IPS-18a (cell line): ENCODE results near the gene PDE6B.
"Not testable (repeated sequence)": the region's sequence is repeated elsewhere in the genome, so short reads cannot be mapped to it uniquely, and the experiment has no call there.

Source experiments
- H3K27ac ChIP-seq: one replicate; pipeline ENCODE4 v1.5.1; 2013; ENCODE audit warnings: low read length
- H3K27me3 ChIP-seq: one replicate; pipeline ENCODE4 v1.6.1; 2013; ENCODE audit warnings: mild to moderate bottlenecking, low read length; ENCODE audit not compliant: control insufficient read depth, insufficient read depth
- H3K36me3 ChIP-seq: one replicate; pipeline ENCODE4 v1.6.1; 2013; ENCODE audit warnings: low read depth, low read length; ENCODE audit not compliant: control insufficient read depth
- H3K4me1 ChIP-seq: one replicate; pipeline ENCODE4 v1.6.1; 2013; ENCODE audit warnings: low read depth, low read length; ENCODE audit not compliant: control insufficient read depth
- H3K4me3 ChIP-seq: one replicate; pipeline ENCODE4 v1.5.1; 2013; ENCODE audit warnings: low read length
- H3K9ac ChIP-seq: one replicate; pipeline ENCODE4 v1.6.1; 2013; ENCODE audit warnings: mild to moderate bottlenecking, low read length, moderate library complexity
- H3K9me3 ChIP-seq: one replicate; pipeline ENCODE4 v1.6.1; 2013; ENCODE audit warnings: low read depth, low read length; ENCODE audit not compliant: control insufficient read depth

The PDE6B gene

DNA sequence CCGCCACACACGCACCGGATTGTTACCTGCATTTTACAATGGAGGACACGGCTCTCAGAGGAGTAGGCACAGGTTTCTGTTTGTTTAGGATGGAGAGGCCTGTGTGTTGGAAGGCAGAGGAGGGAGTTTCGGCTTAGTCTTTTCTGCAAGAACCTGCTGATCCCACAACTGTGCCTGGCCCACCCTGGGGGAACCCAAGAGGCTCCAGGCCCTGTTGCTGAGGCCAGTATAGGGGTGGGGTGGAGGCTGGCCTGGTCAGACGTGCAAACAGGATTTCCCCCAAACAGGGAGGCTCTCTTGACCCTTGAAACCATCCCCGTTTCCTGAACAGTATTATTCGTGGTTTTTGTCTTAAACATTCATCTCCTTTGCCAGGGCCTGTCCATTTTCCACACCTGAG lies 64.3 kb downstream of the PDE6B start:
- Histone ChIP-seq H3K27me3 (no peaks in the 10 kb centered on the region), H3K36me3 (no peaks in the 10 kb centered on the region), H3K4me3 (peak overlapping the region; percentile 47), H3K9ac (no peak overlapping the region), H3K27ac (no peak overlapping the region), H3K9me3 (no peaks in the 10 kb centered on the region), H3K4me1 (peaks cover 7% of the 10 kb centered on the region)

DNA sequence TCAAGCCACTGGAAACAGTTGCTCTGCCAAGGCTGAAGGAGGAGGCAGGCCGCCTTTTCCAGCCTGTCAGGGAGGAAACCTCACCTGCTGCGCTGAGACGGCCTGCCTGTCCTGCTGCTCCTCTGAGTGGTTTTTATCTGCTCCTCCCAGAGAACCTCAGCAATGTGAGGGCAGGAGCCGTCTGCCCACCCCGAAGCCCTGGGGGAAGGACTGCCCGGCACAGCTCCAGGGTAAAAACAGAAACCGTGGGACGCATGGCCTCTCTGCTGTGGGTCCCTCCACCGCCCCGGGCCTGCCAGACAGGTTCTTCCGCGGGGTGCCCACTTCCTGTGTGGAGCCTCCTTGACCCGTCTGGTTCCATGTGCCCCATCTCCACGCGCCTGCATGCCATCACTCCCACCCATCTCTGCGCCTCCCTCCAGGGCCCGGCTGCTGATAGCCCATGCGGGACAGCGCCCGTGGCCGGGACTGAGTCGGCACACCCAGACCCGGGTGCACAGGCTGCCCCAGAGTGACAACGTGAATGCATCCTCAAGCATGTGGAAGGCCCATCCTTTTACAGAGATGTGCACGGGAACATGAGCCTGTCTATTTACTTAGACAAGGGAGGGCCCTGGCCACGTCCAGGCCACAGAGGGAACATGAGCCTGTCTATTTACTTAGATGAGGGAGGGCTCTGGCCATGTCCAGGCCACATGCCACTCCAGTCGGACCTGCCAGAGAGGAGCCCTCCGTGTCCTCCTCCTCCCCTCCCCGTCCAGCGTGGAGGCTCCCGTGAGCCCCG lies 67.6 kb downstream of the PDE6B start:
- Histone ChIP-seq H3K36me3 (no peaks in the 10 kb centered on the region), H3K9ac (no peak overlapping the region), H3K9me3 (no peaks in the 10 kb centered on the region), H3K27ac (no peak overlapping the region), H3K4me1 (peaks cover 7% of the 10 kb centered on the region), H3K27me3 (no peaks in the 10 kb centered on the region), H3K4me3 (no peak overlapping the region)

DNA sequence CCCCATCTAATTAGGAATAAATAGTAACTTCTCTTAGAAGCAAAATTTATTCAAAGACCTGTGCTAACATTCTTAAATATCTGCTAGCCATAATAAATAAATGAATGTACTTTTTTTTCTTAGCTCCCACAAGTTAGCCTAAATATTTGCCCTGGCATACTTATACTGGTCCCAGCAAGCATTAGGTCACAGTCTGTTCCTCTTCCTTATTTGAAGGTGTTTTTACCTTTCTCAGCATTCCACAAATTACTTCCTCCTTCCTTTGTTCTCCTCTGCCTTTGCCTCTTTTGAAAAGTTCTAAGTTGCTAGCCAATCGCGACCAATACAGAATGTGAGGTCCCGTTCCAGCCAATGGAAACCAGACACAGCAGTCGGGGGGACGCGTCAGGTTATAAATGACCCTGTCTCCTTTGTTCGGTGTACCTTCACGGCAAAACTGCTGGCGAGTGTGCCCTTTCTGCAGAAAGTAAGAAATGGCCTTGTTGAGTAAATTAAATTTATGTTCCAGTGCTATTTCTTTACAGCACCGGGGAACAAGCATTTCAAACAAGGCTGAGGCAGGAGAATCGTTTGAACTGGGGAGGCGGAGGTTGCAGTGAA lies 69.1 kb downstream of the PDE6B start:
- H3K27me3 ChIP-seq, H3K9ac ChIP-seq, H3K27ac ChIP-seq, H3K9me3 ChIP-seq, H3K4me1 ChIP-seq, H3K4me3 ChIP-seq, H3K36me3 ChIP-seq: not testable (repeated sequence)

DNA sequence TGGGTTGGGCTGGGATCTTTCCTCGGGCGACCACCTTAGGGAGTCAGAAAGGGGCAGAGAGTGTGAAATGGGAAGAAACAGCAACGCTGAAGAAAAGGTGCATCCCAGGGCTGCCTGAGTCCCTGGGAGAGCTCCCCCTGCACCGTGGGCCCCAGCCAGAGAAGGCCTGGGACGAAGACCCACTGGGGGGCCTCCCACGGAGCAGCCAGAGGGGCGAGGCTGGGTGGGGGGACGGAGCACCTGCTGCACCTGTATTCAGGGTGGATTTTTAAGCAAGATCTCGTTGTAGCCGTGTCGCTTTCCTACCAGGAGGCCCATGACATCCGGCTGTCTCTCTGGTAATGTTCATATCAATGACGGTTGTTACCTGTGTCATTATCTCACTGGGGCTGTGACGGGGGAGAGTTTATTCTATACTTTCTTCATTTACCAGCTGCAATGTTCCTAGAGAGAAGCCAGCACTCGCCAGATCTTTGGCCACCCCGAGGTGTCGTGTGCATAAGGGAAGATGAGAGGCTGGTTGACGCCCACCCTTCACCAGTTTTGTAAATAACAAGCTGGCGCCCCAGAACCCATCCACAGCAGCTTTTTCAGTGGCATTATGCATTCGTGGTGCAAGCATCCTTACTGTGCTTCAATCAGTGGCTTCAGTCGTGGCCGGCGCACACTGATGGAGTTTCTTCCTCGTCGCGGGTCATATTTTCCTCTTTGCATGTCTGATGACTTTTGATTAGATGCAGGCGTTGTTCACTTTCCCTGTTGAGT lies 74.6 kb downstream of the PDE6B start:
- Histone ChIP-seq H3K4me3 (no peak overlapping the region), H3K27ac (no peak overlapping the region), H3K27me3 (peaks cover 3% of the 10 kb centered on the region), H3K9me3 (no peaks in the 10 kb centered on the region), H3K36me3 (no peaks in the 10 kb centered on the region), H3K9ac (no peak overlapping the region), H3K4me1 (no peaks in the 10 kb centered on the region)

DNA sequence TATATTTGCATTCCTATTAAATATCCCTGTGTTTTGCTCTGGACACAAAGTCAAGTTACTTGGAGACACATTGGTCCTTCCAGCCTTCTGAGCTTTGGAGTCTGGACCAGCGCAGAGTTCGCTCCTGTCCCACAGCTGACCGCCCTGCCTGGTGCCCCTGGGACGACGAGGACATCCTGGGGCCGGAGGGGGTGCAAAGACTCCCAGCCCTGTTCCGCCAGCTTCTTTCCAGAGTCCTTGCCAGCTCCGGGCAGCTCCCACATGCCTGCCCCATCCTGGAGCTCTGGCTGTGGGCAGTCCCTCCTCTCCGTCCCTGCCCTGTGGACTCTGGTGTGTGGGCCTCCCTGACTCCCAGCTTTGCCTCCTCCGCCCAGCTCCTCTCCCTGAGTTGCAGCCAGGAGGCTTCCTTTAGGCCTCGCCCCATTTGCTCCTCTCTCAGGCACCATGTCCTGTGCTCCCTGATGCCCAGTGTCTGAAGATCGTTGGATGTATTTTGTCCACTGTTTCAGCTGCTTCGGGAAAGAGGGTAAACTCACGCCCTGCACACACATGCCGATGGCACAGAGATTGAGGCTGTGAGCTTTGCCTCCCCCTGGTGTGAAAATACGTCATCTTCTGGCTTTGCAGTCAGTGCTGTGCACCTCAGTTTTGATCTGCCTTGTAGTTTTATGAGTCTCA lies 75.4 kb downstream of the PDE6B start:
- peaks cover 6% of the 10 kb centered on the region for H3K27me3 ChIP-seq
- H3K27ac ChIP-seq, result no peak overlapping the region
- no peak overlapping the region for H3K9ac ChIP-seq
- H3K36me3 ChIP-seq, result no peaks in the 10 kb centered on the region
- no peak overlapping the region for H3K4me3 ChIP-seq
- H3K9me3 ChIP-seq, result no peaks in the 10 kb centered on the region
- no peaks in the 10 kb centered on the region for H3K4me1 ChIP-seq

DNA sequence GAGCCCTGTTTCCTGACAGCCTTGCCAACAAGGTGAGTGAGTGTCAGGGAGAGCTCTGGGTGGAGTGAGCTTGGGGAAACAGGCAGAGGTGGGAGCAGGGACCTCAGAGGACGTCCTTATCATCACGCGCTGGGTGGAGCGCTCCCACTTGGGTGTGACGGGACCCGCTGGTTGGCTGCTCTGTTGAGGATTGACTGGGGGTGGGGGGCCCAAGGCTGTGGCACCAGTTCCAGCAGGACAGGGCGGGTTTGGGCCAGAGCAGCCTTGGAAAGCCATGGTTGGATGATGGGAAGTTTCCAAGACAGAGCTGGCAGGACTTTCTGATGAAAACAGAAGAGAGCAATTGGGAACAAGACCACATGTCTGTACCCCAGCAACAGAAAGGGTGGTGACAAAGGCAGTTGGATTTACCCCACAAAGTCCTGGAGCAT lies 77.3 kb downstream of the PDE6B start:
- Histone ChIP-seq H3K9ac (no peak overlapping the region), H3K4me3 (no peak overlapping the region), H3K27me3 (peaks cover 6% of the 10 kb centered on the region), H3K36me3 (no peaks in the 10 kb centered on the region), H3K27ac (no peak overlapping the region), H3K4me1 (peaks cover 5% of the 10 kb centered on the region), H3K9me3 (no peaks in the 10 kb centered on the region)

DNA sequence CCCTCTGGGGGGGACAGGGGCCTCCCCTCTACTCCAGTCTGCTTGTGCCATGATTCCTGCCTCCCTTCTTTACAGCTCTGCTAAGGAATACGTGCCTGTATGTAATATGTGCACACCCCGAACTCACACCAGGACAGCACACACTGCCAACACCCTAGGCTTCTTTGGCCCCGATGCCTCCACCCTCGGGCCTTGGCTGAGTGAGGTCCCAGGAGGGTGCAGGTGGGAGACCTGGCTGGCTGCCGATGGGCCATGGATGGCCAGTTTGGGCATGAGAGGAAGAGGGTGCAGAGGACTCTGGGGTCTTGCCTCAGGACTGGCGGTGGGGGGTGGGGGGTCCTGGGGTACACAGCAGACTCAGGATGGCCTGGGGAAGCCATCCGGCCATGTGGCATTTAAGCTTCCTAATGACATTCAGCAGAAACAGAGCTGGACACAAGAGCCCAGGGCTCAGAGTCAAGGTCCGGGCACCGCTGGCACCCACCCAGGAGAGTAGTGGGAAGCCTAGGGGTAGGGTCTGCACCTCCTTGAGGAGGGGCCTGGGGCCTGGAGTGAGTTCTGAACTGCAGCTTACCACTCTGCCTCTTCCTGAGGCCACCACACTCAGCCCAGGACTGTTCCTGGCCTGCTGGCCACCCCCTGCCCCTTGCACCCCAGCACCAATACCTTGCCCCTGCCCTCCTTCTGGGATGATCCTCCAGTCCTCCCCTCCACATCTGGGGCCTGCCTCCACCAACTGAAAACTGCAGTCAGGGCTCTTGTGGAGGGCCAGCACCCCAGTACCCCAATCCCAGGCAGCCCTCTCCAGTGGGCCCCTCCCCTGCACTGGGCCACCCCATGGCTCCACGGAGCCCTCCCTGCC lies 78.2 kb downstream of the PDE6B start:
- Histone ChIP-seq H3K9ac (no peak overlapping the region), H3K4me1 (peaks cover 5% of the 10 kb centered on the region), H3K27me3 (peaks cover 6% of the 10 kb centered on the region), H3K4me3 (no peak overlapping the region), H3K27ac (no peak overlapping the region), H3K9me3 (no peaks in the 10 kb centered on the region), H3K36me3 (no peaks in the 10 kb centered on the region)

DNA sequence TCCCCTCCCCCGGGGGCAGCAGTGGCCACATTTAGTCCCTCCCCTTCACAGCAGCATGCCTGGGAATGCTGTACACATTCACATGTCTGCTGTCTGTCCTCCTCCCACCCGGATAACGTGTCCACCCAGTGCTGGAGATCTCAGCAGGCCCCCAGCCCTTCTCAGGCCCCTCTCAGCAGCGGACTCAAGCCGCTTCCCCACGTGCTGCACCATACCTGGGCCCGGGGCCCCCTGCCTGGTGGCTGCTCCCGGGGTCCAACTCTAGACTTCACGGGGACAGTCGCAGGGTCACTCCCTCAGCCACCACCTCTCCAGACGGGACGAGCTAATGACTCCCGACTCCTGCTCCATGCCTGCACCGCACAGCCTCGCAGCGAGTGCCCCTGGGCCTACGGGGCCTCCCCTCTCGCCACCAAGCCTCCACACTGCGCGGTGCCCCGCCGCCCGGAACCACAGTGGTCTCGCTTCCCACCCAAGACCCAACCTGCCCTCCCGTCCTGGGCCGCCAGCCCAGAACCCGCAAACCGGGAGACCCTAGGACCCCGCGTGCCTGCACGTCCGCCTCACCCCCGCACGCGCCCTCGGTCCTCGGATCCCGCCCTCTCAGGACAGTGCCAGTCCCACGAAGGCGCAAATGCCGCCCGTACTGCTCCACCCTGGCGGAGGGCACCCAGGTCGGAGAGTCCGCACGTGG lies 79.0 kb downstream of the PDE6B start:
- Histone ChIP-seq H3K9me3 (no peaks in the 10 kb centered on the region), H3K4me1 (peaks cover 5% of the 10 kb centered on the region), H3K9ac (no peak overlapping the region), H3K27me3 (peaks cover 6% of the 10 kb centered on the region), H3K27ac (no peak overlapping the region), H3K4me3 (no peak overlapping the region), H3K36me3 (no peaks in the 10 kb centered on the region)

DNA sequence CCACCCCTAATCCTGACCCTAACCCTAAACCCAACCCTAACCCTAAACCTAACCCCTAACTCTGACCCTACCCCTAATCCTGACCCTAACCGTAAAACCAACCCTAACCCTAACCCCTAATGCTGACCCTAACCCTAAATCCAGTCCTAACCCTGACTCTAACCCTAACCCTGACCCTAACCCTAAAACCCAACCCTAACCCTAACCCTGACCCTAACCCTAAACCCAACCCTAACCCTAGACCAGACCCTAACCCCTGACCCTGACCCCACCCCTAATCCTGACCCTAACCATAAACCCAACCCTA lies 79.6 kb downstream of the PDE6B start:
- Histone ChIP-seq H3K4me1 (peaks cover 5% of the 10 kb centered on the region), H3K9ac (no peak overlapping the region)

DNA sequence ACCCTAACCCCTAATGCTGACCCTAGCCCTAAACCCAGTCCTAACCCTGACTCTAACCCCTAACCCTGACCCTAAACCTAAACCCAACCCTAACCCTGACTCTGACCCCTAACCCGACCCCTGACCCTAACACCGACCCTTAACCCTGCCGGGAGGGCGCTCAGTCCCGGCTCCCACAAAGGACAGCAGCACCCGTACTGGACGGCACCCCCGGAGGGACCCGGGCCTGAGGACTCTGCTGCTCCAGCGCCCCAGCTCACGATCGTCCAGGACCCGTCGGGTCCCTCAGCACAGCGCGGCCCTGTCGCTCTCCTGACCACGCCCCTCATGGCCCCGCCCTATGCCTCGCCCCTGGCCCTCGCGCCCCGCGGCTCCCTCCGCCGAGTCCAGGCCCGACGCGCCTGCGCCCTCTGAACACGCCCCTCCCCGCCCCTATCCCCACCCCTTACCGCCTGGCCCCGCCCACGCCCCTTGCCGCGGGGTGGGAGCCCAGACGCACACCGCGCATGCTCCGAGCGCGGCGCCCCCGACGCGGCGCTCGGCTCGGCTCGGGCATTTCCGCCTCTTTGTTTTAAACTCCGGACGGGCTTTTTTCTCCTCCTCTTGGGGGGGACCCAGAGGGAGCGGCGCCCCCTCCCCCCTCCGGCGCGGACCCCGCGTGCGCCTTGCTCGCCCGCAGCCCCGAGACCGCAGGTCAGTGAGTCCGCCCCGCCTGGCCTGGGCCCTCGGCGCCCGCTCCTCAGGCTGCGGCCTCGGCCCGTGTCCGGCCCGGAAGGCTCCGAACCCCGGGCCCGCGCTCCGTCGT lies 80.1 kb downstream of the PDE6B start, which contains the start of gene PCGF3:
Gene PCGF3, plus strand, starts transcription at position 555 of the 805 bp plus-strand sequence. CDS start 27,849 bp downstream, outside the sequence.
- H3K36me3 ChIP-seq, result no peaks in the 10 kb centered on the region
- H3K9me3 ChIP-seq, result no peaks in the 10 kb centered on the region
- peak within 1 kb of the TSS; percentile 97 for H3K9ac ChIP-seq
- H3K4me1 ChIP-seq, result peaks cover 5% of the 10 kb centered on the region
- H3K27ac ChIP-seq, result peak within 1 kb of the TSS; percentile 84
- peaks cover 6% of the 10 kb centered on the region for H3K27me3 ChIP-seq
- H3K4me3 ChIP-seq, result peak within 1 kb of the TSS; percentile 87

More for the DNA sequence above, 79.6 kb downstream of the PDE6B start:
- peaks cover 6% of the 10 kb centered on the region for H3K27me3 ChIP-seq
- H3K27ac ChIP-seq, result no peak overlapping the region
- H3K9me3 ChIP-seq, result no peaks in the 10 kb centered on the region
- no peaks in the 10 kb centered on the region for H3K36me3 ChIP-seq
- peak overlapping the region; percentile 43 for H3K4me3 ChIP-seq
